ENCODE results near the gene PIGT.
A peak's percentile ranks its signal among the peaks of the same experiment; 100 is the strongest.

The PIGT gene

GRCh38 chr20:45400346-45401031 lies 15.5 kb upstream of the PIGT start:
- DNase-seq (ENCODE audit: low read depth in 2 of 2): no peak

GRCh38 chr20:45402946-45403345 lies 13.0 kb upstream of the PIGT start:
- DNase-seq (ENCODE audit: low read depth in 2 of 2): no peak

DNA sequence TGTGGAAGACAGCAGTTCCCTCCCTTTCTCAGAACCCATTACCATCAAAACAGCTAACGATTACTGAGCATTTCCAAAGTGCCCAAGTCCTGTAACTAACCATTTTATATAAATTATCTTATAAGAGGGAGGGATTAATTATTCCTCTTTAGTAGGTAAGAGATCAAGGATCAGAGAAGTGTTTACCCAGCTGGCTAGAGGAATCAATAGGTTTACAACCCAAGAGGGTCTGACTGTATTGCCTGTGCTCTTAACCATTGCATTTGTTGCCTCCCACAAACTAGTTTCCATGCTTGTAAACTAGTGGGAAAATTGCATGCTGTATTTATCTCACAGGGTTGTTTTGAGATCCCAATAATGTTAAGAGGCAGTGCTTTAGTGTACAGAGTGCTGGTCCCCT lies 11.5 kb upstream of the PIGT start:
- DNase-seq (ENCODE audit: low read depth in 2 of 2): no peak

- no peak for DNase-seq (ENCODE audit: low read depth in 2 of 2)
These were observed 10.2 kb upstream of the PIGT start for GRCh38 chr20:45405571-45406259.

- no peak for DNase-seq (ENCODE audit: low read depth in 2 of 2)
These were observed 9.5 kb upstream of the PIGT start for GRCh38 chr20:45406260-45407066.

DNA sequence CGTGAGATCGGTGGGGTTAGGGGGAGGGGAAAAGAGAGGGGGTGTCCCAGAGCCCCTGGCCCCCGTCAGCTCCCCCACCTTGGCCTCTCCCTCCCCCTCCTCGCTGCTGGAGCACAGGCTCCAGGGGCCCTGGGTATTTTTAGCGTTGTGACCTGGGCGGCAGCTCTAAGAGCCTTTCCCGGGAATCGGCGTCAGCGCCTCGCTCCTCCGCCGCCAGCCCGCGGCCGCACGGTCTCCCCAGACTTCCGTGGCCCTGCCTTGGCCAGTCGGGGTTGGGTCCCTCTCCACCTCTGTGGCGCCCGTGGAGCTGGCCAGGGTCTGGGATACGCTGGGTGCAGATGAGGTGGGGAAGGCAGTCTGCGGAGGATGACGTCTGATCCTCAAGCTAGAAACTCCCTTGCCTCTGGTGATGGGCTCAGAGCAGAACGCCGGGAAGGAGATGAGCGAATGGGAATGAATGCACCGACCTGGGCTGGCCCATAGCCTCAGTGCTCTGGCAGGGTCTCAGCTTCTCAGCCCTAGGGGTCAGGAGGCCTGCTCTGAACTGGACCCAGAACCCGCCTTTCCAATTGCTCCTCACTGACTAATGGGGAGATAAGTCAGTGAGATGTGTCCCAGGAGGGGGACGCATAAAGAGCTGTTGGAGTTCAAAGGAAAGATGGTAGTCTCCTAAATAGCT lies 8.7 kb upstream of the PIGT start:
- no peak for DNase-seq (ENCODE audit: low read depth in 2 of 2)

DNA sequence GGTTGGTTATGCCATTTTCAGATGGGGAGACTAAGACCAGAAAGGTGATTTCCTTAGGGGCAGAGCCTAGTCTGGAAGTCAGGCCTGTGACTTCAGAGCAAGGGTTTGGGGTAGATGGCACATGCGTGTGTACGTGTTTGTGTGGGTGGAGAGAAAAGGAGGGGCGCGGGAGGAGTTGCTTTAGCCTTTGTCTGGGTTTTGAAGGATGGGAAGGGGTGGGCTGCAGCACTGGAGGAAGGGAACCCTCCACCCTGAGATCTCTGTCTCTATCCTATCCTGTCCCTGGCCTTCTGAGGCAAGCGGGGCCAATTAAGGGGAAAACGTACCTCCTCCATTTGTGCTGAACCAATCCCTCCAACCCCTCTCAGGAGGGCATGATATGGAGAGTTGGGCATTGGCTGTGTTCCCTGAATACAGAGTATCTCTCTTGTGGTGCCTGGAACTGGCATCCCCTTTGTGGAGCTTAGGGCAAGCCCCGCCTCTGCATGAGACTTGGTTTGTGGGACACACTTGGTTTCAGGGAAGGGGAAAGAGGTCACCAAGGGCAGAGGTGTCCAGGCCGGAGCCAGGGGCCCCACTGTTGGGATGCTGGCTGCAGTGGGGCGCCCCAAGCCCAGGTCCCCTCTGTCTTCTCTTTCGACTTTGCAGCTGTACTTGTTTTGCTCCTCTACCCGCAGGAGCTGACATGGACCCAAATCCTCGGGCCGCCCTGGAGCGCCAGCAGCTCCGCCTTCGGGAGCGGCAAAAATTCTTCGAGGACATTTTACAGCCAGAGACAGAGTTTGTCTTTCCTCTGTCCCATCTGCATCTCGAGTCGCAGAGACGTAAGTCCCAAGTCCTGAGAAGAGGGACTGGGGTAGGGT lies 7.9 kb upstream of the PIGT start, which contains the start of gene DBNDD2:
TSS of gene DBNDD2 (plus strand) at position 507 of the 863 bp plus-strand sequence. CDS start at position 686, 179 bp downstream.
- no peak for DNase-seq (ENCODE audit: low read depth in 2 of 2)

GRCh38 chr20:45408646-45409213 lies 7.2 kb upstream of the PIGT start:
- DNase-seq (ENCODE audit: low read depth in 2 of 2): no peak

GRCh38 chr20:45409521-45410272 lies 6.2 kb upstream of the PIGT start:
- DNase-seq (ENCODE audit: low read depth in 2 of 2): no peak

GRCh38 chr20:45410887-45411286 lies 5.1 kb upstream of the PIGT start:
- no peak for DNase-seq (ENCODE audit: low read depth in 2 of 2)

DNA sequence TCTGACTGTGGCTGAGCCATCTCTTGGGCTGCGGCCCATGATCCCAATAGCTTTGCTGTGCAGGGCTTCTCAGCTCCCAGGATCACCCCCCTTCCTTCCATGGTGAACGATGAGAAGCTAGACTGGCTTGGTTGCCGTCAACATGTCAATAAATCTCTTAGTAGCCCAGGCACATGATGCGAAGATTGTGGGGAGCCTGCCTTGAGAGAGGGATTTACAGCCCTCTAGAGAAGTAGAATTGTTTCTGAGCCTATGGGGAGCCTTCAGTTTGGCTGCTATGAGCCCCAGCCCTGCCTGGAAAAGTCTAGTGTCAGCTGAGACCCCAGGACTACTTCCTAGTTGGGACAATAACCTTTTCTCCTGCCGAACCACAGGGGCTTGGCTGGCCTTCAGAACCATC lies 3.3 kb upstream of the PIGT start:
- no peak for DNase-seq (ENCODE audit: low read depth in 2 of 2)

GRCh38 chr20:45413479-45413878 lies 2.5 kb upstream of the PIGT start:
- DNase-seq (ENCODE audit: low read depth in 2 of 2): no peak

DNA sequence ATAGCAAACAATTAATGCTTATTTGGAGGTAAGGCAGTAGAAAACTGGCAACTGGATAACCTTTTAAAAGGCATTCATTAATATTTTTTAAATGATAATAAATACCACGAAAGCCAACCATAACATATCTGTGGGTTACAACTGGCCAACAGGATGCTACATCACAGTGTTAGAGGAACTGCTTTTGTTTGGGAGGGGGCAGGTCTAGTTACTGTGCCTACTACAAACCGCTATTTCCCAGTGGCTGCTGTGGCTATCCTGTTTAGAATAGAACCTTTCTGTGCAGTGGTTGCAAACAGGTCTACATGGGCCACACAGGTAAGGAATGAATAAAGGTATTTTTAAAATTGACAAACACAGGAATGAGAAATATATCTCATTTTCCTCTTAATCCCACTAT lies 976 bp downstream of the PIGT start:
- DNase-seq (ENCODE audit: low read depth in 2 of 2): no peak

DNA sequence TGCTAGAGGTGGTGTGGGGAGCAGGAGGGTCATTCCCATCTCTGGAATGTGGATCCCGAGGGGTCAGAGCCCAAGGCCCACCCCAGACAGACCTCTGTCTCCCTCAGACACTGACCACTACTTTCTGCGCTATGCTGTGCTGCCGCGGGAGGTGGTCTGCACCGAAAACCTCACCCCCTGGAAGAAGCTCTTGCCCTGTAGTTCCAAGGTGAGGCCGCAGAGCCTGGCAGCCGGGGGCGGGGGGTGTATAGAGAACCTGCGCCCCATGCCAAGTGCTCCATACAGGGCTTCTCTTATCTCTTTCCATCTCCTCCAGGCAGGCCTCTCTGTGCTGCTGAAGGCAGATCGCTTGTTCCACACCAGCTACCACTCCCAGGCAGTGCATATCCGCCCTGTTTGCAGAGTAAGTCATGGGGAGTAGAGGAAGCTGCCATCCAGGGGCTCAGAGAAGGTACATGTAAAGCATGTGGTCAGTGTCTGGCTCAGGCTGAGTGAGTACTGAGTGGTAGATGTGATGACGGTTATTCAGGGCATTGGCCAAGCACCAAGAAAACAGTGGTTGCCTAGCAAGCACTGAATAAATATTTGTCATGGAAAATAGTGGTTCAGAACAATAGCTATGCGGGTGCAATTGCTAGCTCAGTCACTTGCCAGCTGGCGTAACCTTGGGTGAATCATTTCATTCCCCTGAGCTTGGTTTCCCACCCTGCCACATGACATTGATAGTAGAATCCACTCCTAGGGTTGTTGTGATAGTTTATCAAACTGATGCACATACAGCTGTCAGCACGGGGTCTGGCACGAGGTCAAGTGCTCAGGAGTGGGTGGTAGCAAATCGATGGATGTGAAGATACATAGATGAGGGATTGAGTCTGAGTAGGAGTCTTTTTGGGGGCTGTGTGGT lies 3.5 kb downstream of the PIGT start:
- peak; percentile 35 to 50 for DNase-seq (ENCODE audit: low read depth in 2 of 2)

GRCh38 chr20:45420125-45420524 lies 4.2 kb downstream of the PIGT start:
- DNase-seq (ENCODE audit: low read depth in 2 of 2): no peak

- no peak for DNase-seq (ENCODE audit: low read depth in 2 of 2)
These were observed 7.8 kb downstream of the PIGT start for GRCh38 chr20:45423700-45424099.

DNA sequence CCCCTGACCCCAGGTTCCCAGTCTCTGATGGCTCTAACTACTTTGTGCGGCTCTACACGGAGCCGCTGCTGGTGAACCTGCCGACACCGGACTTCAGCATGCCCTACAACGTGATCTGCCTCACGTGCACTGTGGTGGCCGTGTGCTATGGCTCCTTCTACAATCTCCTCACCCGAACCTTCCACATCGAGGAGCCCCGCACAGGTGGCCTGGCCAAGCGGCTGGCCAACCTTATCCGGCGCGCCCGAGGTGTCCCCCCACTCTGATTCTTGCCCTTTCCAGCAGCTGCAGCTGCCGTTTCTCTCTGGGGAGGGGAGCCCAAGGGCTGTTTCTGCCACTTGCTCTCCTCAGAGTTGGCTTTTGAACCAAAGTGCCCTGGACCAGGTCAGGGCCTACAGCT lies 9.6 kb downstream of the PIGT start:
- DNase-seq (ENCODE audit: low read depth in 2 of 2): no peak

DNA sequence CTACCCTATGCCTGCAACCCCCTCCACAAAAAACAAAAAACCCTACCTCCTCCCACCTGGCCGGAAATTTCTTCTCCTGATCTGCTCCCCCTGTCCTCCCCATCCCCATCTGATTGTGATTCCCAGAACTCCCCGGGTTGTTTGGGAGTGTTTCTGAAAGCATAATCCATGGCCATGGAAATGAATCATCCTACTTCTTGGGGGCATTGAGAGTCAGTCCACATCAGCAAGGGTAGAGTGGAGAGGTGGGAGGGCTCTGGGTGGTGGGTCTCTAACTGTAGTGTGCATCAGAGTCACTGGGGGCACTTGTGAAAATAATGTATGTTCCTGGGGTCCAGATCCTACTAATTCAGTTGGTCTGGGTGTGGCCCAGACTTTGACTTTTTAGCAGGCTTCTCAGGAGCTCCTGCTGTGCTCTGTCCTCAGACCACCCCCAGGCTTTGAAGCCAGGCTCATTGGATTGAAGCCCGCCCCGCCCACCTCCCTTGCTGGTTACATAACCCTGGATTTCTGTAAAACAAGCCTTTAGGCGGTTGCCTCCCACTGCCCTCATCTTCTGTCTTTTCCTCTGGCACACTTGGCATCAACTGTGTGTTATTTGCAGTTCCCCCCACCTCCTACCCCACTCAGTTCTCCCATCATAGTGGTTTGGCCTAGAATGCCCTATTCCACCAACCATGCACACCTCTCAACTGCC lies 10.5 kb downstream of the PIGT start:
- DNase-seq (ENCODE audit: low read depth in 2 of 2): no peak

All from fibroblast of skin of left biceps (primary cell).